ENCODE results near the gene CIART. TPM values are rescaled to one million over a fixed set of nuclear protein-coding genes. Genes with fewer than 3 reads are reported as not detected.
A peak's percentile ranks its signal among the peaks of the same experiment; 100 is the strongest.
"Not testable (repeated sequence)": the region's sequence is repeated elsewhere in the genome, so short reads cannot be mapped to it uniquely, and the experiment has no call there.

The CIART gene
- total RNA-seq, 1 experiment from 2014 or later = not detected

DNA sequence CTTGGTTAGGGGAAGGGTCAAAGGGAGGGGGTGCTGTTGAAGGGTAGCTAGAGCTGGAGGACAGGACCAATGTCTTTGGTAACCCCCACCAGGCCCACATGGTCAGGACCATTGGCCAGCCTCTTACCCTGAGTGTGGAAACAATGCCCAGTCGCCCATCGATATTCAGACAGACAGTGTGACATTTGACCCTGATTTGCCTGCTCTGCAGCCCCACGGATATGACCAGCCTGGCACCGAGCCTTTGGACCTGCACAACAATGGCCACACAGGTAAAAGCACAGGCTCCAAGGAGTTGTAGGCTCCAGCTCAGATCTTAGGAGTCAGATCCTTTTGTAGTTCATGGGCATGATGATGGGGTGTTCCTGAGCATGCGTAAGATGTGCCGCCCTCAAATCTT lies 21.0 kb upstream of the CIART start:
- no peak for DNase-seq (ENCODE audit: low spot score)

DNA sequence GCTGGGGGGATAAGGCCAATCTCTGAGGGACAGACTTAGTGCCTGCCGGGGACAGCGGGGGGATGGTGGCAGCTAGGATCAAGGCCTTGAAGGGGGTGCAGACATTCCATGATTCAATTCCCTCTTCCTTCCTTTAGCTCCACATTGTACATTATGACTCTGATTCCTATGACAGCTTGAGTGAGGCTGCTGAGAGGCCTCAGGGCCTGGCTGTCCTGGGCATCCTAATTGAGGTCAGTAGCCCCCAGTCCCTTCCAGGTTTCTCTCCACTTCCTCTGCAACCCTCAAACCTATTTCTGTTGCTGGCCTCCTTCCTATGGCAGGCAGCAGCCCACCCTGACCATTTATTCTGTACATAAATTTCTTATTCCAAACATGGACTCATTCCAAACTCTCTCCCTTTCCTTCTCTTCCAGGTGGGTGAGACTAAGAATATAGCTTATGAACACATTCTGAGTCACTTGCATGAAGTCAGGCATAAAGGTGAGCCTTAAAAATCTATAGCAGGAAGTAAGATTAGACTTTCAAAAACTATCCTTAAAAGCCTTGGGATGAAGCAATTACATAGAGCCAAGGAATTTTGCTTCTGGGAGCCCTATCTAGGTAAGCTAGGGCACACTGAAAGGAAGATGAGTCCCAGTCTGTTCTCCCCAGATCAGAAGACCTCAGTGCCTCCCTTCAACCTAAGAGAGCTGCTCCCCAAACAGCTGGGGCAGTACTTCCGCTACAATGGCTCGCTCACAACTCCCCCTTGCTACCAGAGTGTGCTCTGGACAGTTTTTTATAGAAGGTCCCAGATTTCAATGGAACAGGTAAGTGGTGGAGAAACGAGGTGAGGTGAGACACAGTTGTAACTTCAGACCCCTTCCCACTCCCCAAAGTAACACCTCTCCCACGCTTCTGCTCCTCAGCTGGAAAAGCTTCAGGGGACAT lies 19.7 kb upstream of the CIART start:
- peak; percentile 29 for DNase-seq (ENCODE audit: low spot score)

DNA sequence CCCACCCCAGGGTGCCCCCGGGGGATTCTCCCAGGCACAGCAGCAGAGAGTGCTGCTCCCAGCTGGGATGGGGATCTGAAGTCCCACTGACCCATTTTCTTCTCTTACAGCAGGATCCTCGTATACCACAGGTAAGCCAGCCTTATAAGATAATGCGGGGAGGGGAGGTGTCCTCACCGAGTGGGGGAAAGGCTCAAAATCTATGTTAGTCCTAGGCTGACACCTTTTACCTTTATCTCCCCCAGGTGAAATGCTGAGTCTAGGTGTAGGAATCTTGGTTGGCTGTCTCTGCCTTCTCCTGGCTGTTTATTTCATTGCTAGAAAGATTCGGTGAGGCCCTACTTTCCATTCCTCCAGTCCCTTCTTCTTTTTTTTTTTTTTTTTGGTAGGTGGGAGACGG lies 18.8 kb upstream of the CIART start:
- DNase-seq (ENCODE audit: low spot score) = no peak

DNA sequence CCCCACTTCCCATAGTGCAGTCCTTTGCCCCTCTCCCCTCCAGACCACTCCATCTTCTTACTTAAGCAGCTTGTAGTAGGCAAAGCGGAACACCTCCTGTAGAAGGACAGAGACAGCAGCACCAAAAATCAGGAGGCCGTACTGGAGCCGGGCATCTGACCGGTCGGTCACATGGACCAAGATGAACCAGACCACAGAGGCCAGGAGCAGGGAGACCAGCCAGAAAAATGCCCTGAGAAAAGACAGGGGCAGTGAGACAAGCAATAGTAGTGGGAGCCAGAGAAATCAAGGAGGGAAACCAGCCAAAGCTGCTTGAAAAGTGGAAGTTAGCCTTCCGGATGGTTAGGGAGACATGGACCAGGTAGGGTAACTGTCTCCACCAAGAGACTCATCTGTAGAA lies 14.5 kb upstream of the CIART start:
- no peak for DNase-seq (ENCODE audit: low spot score)

DNA sequence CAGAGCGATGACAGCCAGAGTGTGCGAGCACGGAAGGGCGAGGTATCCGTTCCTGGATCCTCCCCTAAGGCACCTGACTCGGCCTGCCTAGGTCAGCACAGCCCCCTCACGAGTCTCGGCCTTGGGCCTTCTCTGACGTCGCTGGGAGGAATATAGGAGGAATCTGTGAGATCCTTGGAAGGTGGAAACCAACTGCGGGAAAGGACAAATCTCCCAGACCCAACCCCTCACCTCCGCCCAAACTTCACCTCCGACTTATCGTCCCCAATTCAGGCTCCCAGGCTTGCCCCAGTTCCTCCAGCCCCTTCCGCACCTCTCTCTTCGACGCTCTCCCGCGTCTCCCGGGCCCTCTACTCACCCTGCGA lies 14.0 kb upstream of the CIART start:
- peak; percentile 43 for DNase-seq (ENCODE audit: low spot score)

DNA sequence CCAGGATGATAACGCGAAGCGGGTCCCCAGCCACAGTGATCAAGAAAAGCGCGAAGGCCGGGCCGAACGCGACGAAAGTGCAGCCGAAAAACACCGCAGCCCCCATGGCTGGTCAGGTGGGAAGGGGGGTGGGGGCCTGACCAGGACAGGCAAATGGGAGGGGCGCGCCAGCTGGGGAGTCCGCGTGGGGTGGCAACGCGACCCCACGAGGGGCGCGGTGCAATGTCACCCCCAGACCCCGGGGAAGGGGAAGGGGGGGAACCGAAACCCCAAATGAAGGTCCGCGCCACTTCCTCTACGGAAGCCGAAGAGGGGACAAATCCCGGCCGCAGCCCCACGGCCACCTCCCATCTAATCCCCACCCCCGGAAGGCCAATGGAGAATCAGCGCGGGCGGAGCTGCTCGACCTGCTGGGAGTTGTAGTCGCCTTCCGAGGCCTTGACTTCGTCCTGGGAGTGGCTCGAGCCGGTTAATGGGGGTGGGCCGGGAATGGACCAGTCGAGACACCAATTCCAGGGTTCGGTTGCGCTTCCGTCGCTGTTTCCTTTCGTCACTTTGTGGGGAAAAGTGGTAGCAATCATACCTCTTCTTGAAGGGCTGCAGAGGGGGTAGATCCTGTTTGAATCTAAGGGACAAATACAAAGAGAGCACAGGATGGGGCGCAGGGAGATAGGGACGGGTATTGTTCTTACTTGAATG lies 13.5 kb upstream of the CIART start, which contains the start of gene APH1A:
Gene APH1A (minus strand): TSS at position 312 of the 699 bp plus-strand sequence. CDS start 206 bp downstream, at position 106.
- DNase-seq (ENCODE audit: low spot score) = peak; percentile 94

DNA sequence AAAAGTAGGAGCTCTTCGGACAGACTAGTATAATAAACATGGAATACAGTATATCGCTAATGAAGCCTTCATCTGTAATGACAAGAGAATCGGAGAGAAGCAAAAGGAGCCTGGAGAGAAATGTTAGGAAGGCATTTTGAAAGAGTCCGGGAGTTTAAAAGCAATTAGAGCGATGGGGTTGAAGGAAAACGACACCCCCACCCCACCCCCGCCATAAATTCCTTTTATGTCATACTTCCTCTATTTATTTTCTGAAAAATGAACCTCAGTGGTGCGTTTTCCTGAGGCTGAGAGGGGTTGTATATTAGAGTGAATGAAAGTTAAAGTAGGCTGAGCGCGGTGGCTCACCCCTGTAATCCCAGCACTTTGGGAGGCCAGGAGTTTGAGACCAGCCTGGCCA lies 12.9 kb upstream of the CIART start:
- DNase-seq (ENCODE audit: low spot score) = no peak

DNA sequence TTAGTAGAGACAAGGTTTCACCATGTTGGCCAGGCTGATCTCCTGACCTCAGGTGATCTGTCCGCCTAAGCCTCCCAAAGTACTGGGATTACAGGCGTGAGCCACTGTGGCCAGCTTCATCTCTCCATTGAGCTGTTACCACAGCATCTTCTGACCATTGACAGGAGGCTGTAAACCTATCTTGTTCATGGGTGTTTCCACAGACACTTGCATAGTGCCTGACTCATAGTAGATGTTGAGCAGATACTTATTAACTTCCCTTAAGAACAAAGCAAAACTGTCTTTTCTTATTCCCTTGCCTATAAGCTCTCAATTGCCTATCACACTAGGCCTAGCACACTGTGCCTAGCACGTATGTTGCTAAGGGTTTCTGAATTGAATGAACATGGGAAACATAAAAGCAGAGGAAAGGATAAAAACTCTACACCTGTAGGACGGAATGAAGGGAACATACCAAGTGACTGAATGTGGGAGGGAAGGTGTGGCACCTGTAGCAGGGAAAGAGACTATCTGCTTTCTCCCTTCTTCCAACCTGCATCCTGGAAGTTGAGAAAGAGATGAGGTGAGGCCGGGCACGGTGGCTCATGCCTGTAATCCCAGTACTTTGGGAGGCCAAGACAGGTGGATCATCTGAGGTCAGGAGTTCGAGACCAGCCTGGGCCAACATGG lies 10.9 kb upstream of the CIART start:
- no peak for DNase-seq (ENCODE audit: low spot score)

DNA sequence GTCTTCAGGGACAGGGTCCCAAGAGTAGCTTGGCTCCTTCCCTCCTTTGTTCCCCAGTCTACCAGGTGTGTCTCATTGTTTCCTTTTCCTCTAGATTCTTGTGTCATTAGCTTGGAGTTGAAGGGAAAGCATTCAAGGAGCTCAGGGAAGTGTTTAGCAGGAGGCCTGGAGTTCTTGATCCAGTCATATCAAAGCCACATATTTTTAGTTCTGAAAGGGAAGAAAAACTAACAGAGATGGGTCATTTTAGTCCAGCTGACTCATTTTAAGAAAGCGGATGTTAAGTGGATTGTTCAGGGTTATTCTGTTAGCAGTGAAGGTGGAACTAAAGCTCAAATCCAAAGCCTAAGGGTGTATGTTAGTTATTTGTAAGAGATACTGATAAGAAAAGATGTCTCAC lies 9.0 kb upstream of the CIART start:
- DNase-seq (ENCODE audit: low spot score) = no peak

DNA sequence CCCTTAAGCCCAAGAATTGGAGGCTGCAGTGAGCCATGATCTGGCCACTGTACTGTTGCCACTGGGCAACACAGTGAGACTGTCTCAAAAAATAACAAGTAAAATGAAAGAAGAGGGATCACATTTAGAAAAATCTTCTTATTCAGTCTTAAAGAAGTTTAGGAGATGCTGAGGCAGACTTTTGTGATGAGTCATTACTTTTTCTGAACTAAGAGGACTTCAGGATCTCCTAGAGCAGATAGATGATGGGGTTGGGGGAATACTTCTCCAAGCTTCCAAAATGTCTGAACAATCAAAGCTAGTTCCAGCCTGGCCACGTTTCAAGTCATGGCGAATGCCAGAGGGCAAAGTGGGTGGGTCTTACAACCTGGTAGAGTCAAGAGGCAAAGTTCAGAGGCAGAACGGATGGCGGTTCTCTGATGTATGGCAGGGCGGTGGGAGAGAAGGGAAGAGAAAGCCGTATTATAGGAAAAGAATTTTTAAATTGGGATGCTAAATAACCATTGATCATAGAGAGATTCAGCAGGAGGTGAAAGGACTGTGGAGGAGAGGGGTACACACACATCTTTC lies 2.1 kb upstream of the CIART start:
- no peak for DNase-seq (ENCODE audit: low spot score)

DNA sequence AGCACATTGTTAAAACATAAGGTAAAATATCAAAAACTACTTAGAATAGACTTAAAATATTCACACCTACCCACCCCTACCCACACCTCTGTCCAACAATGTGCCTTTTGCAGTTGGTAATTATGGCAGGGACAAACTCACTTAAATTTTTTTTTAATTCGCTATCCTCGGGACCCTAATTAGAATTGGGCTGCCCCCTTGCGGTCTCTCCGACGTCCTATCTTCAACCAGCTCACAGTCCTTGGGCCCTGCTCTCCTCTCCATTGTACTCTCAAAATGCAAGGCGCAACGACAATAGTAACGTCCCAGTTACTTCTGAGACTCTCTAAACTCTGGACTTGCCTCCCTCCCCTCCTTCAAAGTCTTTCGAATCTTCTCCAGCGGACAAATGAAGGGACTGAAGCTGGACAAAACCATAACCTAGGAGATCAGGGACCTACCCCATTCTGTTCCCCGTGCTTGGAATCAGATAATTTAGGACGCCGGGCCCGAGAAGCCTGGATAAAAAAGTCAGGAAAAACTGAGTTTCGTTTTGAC lies 1.1 kb upstream of the CIART start:
- no peak for DNase-seq (ENCODE audit: low spot score)

DNA sequence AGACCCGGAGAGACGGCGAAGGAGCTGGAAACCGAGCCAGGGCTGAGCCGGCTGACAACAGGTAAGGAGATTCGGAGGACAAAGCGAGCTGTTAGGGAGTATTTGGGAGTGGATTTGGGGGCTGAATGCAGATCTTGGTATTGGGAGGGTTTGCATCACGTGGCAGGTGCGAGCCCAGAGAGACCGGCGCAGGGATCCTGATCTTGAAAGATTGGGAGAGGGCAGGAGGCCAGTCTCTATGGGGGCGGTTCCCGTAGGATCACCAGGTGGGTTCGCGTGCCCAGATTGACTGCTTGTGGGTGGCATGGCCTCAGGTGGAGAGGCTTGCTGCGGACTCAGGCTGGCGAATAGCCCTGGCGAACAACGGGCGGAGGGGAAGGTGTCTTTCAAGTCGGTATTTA lies 204 bp downstream of the CIART start:
- no peak for DNase-seq (ENCODE audit: low spot score)

DNA sequence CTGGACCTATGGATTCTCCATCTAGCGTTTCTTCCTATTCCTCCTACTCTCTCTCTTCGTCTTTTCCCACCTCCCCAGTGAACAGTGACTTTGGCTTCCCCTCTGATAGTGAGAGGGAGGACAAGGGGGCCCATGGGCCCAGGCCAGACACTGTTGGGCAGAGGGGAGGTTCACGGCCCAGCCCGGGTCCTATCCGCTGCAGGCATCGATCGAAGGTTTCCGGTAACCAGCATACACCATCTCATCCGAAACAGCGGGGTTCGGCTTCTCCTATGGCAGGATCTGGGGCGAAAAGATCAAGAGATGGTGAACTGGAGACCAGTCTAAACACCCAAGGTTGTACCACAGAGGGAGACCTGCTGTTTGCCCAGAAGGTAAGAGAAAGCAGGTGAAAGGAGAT lies 906 bp downstream of the CIART start:
- DNase-seq (ENCODE audit: low spot score) = no peak

DNA sequence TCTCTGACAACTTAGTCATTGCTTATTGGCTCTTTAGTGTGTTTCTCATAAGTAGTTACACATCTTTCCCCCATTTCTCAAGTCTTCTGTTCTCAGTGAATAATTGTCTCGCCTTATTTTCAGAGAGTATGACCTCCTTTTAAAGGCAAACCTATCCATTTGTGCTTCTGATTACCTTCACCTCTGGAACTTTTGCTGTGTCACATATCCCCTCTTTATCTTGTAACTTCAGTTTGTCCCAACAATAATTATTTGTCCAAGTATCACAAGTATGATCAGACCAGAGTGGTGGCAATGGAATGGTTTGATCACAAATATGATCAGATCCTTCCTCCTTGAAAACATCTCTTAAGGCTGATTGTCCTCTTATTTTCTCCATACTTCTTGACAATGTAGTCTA lies 6.0 kb downstream of the CIART start:
- no peak for DNase-seq (ENCODE audit: low spot score)

DNA sequence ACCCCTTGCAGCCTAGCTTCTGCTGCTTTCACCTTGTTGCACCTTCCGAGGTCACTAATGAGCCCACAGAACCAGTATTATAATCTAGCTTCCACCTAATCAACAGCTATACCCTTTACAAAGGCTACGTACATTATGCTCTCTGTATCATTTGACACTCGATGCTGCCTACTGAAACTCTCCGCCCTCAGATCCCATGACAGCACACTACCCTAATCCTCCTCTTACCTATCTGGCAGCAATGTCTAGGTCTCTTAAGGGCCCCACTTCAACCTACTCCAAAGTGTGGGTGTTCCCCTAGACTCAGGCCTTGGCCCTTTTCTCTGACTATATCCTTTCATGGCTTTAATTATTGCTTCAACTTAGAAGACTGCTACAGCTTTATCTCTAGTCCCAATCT lies 6.5 kb downstream of the CIART start:
- no peak for DNase-seq (ENCODE audit: low spot score)

DNA sequence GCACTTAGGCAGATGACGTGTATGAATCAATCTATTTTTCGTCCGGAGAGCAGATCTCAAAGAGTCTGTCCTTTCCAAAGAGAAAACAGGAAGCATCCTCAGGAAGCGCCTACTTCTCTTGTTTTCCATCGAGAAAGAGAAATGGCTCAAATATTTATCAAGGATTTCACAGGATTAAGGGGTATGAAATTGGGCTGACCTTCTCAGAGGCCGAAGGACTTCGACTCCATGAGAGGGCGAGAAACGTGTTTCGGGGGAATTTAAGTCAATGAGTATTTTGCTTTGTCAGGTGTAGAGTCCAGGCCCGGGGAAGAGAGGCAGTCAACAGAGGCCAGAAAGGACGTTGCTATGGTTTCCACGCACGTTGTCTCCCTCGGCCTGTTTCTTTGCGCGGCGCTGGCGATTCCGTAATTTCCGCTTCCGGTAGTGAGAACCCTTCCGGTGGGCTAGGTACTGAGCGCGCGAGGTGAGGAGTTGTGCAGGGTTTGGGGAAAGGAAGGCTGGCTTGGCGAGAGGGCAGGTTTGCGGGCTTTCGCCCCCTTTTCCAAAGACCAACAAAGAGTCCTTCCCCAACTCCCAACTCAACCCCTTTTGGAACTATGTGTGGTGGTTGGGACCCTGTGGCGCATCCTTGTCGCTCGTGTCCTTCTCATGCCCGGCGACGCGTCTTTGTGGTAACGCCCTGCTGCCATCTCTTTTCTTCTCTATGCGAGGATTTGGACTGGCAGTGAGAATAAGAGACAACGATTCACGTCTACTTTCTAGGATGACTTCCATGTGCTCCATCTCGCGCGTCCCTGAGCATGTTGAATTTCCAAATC lies 11.3 kb downstream of the CIART start, which contains the start of gene MRPS21:
Gene MRPS21 (plus strand): TSS at position 429 of the 821 bp plus-strand sequence. CDS start 506 bp downstream, outside the sequence.
- DNase-seq (ENCODE audit: low spot score) = peak; percentile 94

DNA sequence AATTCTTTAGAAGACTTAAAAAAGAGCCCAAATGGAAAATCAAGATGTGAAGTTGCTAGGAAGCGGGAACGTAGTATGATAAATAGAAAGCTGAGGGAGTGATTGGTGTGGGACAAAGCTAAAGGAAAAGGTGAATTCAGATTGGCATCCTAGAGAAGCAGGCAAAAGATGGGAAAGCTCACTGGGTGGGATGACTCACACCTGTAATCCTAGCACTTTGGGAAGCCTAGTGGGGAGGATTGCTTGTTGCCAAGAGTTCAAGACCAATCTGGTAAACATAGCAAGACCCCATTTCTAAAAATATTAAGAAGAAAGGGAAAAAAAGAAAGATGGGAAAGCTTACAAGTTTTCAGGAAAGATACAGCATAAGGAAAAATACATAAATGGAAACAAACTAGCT lies 13.1 kb downstream of the CIART start:
- DNase-seq (ENCODE audit: low spot score) = no peak

DNA sequence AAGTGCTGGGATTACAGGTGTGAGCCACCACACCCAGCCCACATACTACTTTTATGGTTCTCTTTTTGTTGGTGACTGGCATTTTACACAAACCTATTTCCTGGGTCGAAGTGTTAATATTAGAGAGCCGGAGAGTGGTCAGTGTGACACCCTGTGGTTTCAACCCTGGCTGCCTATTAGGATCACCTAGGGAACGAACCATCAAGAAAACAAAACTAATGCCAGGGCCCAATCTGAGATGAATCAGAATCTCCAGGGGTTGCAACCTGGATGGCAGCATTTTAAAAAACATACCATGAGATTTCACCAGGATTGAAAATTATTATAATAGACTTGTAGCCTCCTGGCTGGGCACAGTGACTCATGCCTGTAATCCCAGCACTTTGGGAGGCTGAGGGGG lies 17.4 kb downstream of the CIART start:
- DNase-seq (ENCODE audit: low spot score) = no peak

DNA sequence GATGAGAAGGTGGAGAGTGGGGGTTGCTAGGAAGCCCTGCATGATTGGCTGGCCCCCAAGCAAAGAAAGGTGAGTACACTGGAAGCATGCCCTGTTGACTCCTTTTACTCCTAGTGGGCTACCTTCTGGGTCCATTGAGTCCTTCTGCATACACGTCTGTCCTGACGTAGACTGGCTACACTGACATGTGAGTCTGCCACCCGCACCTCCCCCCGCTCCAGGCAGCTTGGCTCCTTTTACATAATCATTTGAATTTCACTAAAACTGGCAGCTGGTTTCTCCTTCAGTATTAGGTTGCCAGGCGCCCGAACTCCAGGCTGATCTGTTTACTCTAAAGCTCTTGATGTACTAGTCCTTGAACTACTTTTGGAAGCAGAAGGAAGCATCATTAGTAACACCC lies 20.0 kb downstream of the CIART start:
- no peak for DNase-seq (ENCODE audit: low spot score)

DNA sequence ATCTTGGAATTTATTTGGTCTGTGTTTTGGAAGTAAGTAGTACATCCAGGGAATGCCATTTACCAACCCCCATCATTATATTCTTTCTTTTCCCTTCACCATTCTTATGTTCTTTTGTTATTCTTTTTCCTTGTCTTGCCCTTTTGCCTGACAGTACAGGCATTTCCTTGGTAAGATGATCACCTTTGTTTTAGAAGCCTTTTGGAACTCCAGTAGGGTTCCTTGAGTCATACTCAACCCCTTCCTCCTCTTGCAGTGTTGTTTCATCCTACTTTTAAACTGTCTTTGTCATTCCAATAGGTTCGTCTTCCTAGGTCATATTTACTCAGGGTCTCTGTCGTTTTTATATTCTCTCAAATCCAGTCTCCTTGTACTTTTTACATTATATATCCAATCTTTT lies 20.5 kb downstream of the CIART start:
- DNase-seq (ENCODE audit: low spot score) = no peak

DNA sequence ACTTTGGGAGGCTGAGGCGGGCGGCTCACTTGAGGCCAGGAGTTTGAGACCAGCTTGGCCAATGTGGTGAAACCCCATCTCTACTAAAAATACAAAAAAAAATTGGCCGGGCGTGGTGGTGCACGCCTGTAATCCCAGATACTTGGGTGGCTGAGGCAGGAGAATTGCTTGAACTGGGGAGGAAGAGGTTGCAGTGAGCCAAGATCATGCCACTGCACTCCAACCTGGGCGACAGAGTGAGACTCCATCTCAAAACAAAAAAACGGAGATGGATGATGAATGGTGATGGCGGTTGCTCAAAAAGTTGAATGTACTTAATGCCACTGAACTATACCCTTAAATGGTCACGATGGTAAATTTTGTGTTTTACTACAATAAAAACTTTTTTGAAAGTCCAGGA lies 26.2 kb downstream of the CIART start:
- DNase-seq (ENCODE audit: low spot score) = not testable (repeated sequence)

All from HT-29 (cell line).